Endothelial cell of umbilical vein (primary cell): ENCODE results near the gene SAT1. TPM values are rescaled to one million over a fixed set of nuclear protein-coding genes. Genes with fewer than 3 reads are reported as not detected.
A peak's percentile ranks its signal among the peaks of the same experiment; 100 is the strongest.

ENCODE experiments used
- BruUV-seq: library from RNA; stranded (reverse); fragments of 400-500 nt; replicated peaks from 2 replicates; lab custom pipeline; 2021; lab: Mats Ljungman, UMichigan
- CTCF ChIA-PET: fragments of 300-600, 350-600 bp; sonication (Branson Sonifier 250); formaldehyde crosslinking; loops from one replicate; lab custom pipeline; 2021; ENCODE audit warnings: antibody characterized with exemption, inconsistent platforms; lab: Charles Lee
- POLR2A ChIA-PET: fragments of 300-600, 350-600 bp; sonication (Branson Sonifier 250); formaldehyde crosslinking; loops from one replicate; lab custom pipeline; 2021; ENCODE audit warnings: antibody characterized with exemption, inconsistent platforms; lab: Charles Lee
- DNase-seq: peaks from one replicate; pipeline ENCODE4 v3.0.0-alpha.2; 2011; ENCODE audit warnings: low read depth, low spot score
- FAIRE-seq: peaks from 2 replicates; lab custom pipeline; 2011; peaks lifted over from hg19 to GRCh38; lab: Jason Lieb, UNC
- H2AFZ ChIP-seq: 2 replicates; pipeline ENCODE4 v1.6.0; 2012; ENCODE audit warnings: low read depth, low read length, control low read depth, inconsistent platforms
- H3K27ac ChIP-seq: 2 replicates; pipeline ENCODE4 v1.5.1; 2011; ENCODE audit warnings: low read depth, mild to moderate bottlenecking, control low read depth, low read length, moderate library complexity; ENCODE audit not compliant: insufficient read depth
- H3K27me3 ChIP-seq, 2 experiments: 2 replicates each; pipeline versions ENCODE4 v1.6.0 to v1.6.1; 2011; ENCODE audit warnings: low read length in 2 of 2, mixed read lengths in 1 of 2; ENCODE audit not compliant: control insufficient read depth in 2 of 2, insufficient read depth in 2 of 2
- H3K36me3 ChIP-seq, 2 experiments: 2 replicates in 1 of 2; 3 replicates in 1 of 2; pipeline ENCODE4 v1.5.1; 2011; ENCODE audit warnings: low read length in 2 of 2, mild to moderate bottlenecking in 1 of 2, moderate library complexity in 1 of 2; ENCODE audit not compliant: control insufficient read depth in 2 of 2, insufficient read depth in 2 of 2; ENCODE audit errors: extremely low read depth in 1 of 2
- H3K4me1 ChIP-seq: 3 replicates; pipeline ENCODE4 v1.5.1; 2011; ENCODE audit warnings: mild to moderate bottlenecking, low read length; ENCODE audit not compliant: control insufficient read depth, insufficient read depth; ENCODE audit errors: extremely low read depth
- H3K4me2 ChIP-seq: 2 replicates; pipeline ENCODE4 v1.6.1; 2011; ENCODE audit warnings: low read length, control low read depth, mixed read lengths; ENCODE audit not compliant: insufficient read depth
- H3K4me3 ChIP-seq, 3 experiments: fragments of 200-600 bp in 1 of 3; sonication (generic), shearing (Covaris generic) in 1 of 3; replicated peaks in 1 of 3; 2 replicates each; pipeline ENCODE4 v1.5.1; 2011 to 2016; ENCODE audit warnings: control low read depth in 3 of 3, low read length in 3 of 3, mild to moderate bottlenecking in 2 of 3, inconsistent platforms in 1 of 3, low read depth in 1 of 3, moderate library complexity in 1 of 3; ENCODE audit not compliant: insufficient read depth in 1 of 3
- H3K79me2 ChIP-seq: 2 replicates; pipeline ENCODE4 v1.6.0; 2012; ENCODE audit warnings: low read length, inconsistent platforms; ENCODE audit not compliant: control insufficient read depth, insufficient read depth
- H3K9ac ChIP-seq: replicated peaks from 2 replicates; pipeline ENCODE3; 2011; ENCODE audit warnings: low read length, control low read depth; ENCODE audit not compliant: insufficient read depth; ENCODE audit errors: extremely low read depth
- H3K9me1 ChIP-seq: replicated peaks from 3 replicates; pipeline ENCODE4 v1.6.0; 2011; ENCODE audit warnings: mild to moderate bottlenecking, low read length; ENCODE audit not compliant: control insufficient read depth, insufficient read depth; ENCODE audit errors: extremely low read depth
- H3K9me3 ChIP-seq: replicated peaks from 2 replicates; pipeline ENCODE4 v1.5.1; 2012; ENCODE audit warnings: low read length, inconsistent platforms; ENCODE audit not compliant: control insufficient read depth, insufficient read depth
- H4K20me1 ChIP-seq: replicated peaks from 2 replicates; pipeline ENCODE3; 2011; ENCODE audit warnings: mild to moderate bottlenecking, low read length; ENCODE audit not compliant: control insufficient read depth, insufficient read depth; ENCODE audit errors: extremely low read depth
- EZH2 ChIP-seq: IDR thresholded peaks from 2 replicates; pipeline ENCODE4 v1.6.1; 2012; ENCODE audit warnings: borderline replicate concordance, low read depth, mild to moderate bottlenecking, moderate library complexity, low read length, inconsistent platforms; ENCODE audit not compliant: severe bottlenecking
- FOS ChIP-seq: IDR thresholded peaks from 2 replicates; pipeline ENCODE4 v1.6.1; 2011; ENCODE audit warnings: mild to moderate bottlenecking, low read length, moderate library complexity, borderline replicate concordance; ENCODE audit not compliant: insufficient read depth
- GATA2 ChIP-seq: IDR thresholded peaks from 2 replicates; pipeline ENCODE4 v1.7.0; 2011; ENCODE audit warnings: low read depth, mild to moderate bottlenecking, moderate library complexity, mixed read lengths, low read length; ENCODE audit not compliant: insufficient read length, insufficient read depth
- JUN ChIP-seq: IDR thresholded peaks from 2 replicates; pipeline ENCODE4 v1.6.1; 2011; ENCODE audit warnings: borderline replicate concordance, low read depth; ENCODE audit not compliant: insufficient read length, insufficient read depth
- MAX ChIP-seq: IDR thresholded peaks from 2 replicates; pipeline ENCODE4 v1.6.1; 2011; ENCODE audit not compliant: insufficient read depth, insufficient read length
- MYC ChIP-seq: IDR thresholded peaks from one replicate; pipeline ENCODE4 v1.6.1; 2011; ENCODE audit warnings: mild to moderate bottlenecking, low read depth, low read length
- POLR2A ChIP-seq: IDR thresholded peaks from 2 replicates; pipeline ENCODE4 v1.6.1; 2012; ENCODE audit warnings: low read depth, mild to moderate bottlenecking, control low read depth, low read length
- POLR2AphosphoS5 ChIP-seq: IDR thresholded peaks from 2 replicates; pipeline ENCODE4 v1.6.1; 2012; ENCODE audit warnings: low read depth, mild to moderate bottlenecking, control low read depth, low read length, moderate library complexity; ENCODE audit not compliant: insufficient read depth
- dilution Hi-C: fragments of 300-500 bp; cut with MboI; formaldehyde crosslinking; loops from one replicate; pipeline ENCODE4 v1.15.0; 2019; ENCODE audit warnings: low sequenced_read_pairs; ENCODE audit not compliant: extremely low pct_ligation_motif_present
- intact Hi-C: fragments of 100-400 bp; cut with micrococcal nuclease; formaldehyde crosslinking; loops from one replicate; pipeline ENCODE4 v1.10.0; 2022
- polyA plus RNA-seq, 4 experiments: library from polyadenylated mRNA; depleted of rRNA in 3 of 4; stranded (reverse) in 3 of 4; unstranded in 1 of 4; fragments of >200 nt; gene quantifications; 2 replicates each; pipeline versions ENCODE4 v1.2.1 to v1.2.3, GENCODE V29; 2011 to 2012; ENCODE audit warnings: missing spikeins in 1 of 4
- total RNA-seq: library from RNA; stranded (reverse); gene quantifications from 2 replicates; pipeline ENCODE4 v1.2.3, GENCODE V29; 2021
- TF ChIP-seq, protein P1 (sequence below), 2 donors: IDR thresholded peaks; 1 replicate in 1 of 2; 2 replicates in 1 of 2; pipeline ENCODE4 v1.5.1; 2011; ENCODE audit warnings: low read length in 2 of 2, mild to moderate bottlenecking in 2 of 2, moderate library complexity in 2 of 2, control low read depth in 1 of 2, inconsistent platforms in 1 of 2, low read depth in 1 of 2; ENCODE audit not compliant: insufficient read depth in 1 of 2; ENCODE audit errors: extremely low read depth in 1 of 2

Gene SAT1
- total and polyA plus RNA-seq, 2 donors (not counting 3 experiments of a cell fraction or from before 2014, with no cell fraction given): 289 to 526 TPM

DNA sequence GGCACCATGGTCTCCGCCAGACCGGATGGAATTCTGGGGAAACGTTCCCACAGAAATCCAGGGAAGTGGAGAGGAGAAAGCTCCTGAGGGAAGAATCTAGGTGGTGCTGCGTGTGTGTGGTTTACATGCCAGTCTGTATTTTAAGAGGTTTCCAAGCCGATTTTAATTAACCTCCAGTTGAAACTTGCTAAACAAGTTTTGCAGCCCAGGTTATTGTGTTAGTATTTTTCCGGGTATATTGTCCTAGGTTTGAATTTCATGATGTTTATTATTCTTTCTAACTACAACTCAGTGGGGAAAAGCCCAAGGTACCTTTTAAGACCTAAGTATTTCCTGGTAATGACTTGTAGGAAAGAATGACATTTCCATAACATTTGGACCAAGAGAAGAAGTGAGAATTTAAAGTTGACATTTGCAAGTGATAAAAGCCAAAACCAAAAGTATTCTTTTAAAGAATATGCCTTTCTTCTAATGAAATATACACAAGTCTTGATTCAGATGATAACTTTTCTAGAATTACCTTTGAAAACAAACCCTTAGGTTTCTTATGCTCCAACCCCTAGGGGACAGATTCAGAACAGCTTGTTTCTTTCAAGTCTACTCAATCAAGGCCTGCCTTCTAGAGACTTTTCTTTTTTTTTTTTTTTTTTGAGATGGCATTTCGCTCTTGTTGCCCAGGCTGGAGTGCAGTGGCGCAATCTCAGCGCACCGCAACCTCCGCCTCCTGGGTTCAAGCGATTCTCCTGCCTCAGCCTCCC, 14.6 kb downstream of the SAT1 start:
- peaks cover 4% of the 10 kb centered on the region for H3K4me1 ChIP-seq
- no peak overlapping the region for H3K4me2 ChIP-seq
- dilution Hi-C loops: no loop called here
- BruUV-seq: no TSS peak
- TF ChIP-seq POLR2A: no peak
- TF ChIP-seq POLR2AphosphoS5: no peak
- TF ChIP-seq, protein P1, sequence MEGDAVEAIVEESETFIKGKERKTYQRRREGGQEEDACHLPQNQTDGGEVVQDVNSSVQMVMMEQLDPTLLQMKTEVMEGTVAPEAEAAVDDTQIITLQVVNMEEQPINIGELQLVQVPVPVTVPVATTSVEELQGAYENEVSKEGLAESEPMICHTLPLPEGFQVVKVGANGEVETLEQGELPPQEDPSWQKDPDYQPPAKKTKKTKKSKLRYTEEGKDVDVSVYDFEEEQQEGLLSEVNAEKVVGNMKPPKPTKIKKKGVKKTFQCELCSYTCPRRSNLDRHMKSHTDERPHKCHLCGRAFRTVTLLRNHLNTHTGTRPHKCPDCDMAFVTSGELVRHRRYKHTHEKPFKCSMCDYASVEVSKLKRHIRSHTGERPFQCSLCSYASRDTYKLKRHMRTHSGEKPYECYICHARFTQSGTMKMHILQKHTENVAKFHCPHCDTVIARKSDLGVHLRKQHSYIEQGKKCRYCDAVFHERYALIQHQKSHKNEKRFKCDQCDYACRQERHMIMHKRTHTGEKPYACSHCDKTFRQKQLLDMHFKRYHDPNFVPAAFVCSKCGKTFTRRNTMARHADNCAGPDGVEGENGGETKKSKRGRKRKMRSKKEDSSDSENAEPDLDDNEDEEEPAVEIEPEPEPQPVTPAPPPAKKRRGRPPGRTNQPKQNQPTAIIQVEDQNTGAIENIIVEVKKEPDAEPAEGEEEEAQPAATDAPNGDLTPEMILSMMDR (IDR thresholded peaks at IDR 0.05; ENCODE audit: extremely low read depth in 1 of 2, insufficient read depth in 1 of 2, low read depth in 1 of 2, low read length in 2 of 2): no peak
- TF ChIP-seq FOS: no peak
- no peak for TF ChIP-seq MYC
- TF ChIP-seq JUN: no peak
- TF ChIP-seq MAX: no peak
- TF ChIP-seq EZH2: no peak
- no peak for TF ChIP-seq GATA2
- no peaks in the 10 kb centered on the region for H3K9me1 ChIP-seq
- no peak overlapping the region for H3K9ac ChIP-seq
- H3K79me2 ChIP-seq: no peaks in the 10 kb centered on the region
- H3K9me3 ChIP-seq: no peaks in the 10 kb centered on the region
- no peak overlapping the region for H2AFZ ChIP-seq
- POLR2A ChIA-PET: interaction anchor here (1.2 kb wide), 1 partner anchor 14 kb away, joined by 6 read pairs; the partner anchor contains the start of gene SAT1
- DNase-seq (peak; percentile 42), FAIRE-seq (peak; percentile 52)
- no peaks in the 10 kb centered on the region for H3K27me3 ChIP-seq
- no peak overlapping the region for H3K27ac ChIP-seq
- H3K4me3 ChIP-seq: no peak overlapping the region
- CTCF ChIA-PET: interaction anchor here (1.4 kb wide), 1 partner anchor 15 kb away, joined by 4 read pairs; the partner anchor contains the start of gene SAT1
- H4K20me1 ChIP-seq: no peaks in the 10 kb centered on the region
- no peaks in the 10 kb centered on the region for H3K36me3 ChIP-seq
- intact Hi-C loops: no loop called here
